ENCODE measurements around the gene ZNF772. TPM values are rescaled to one million over a fixed set of nuclear protein-coding genes. Genes with fewer than 3 reads are reported as not detected.

The ZNF772 gene
- total RNA-seq, 1 experiment from 2014 or later, result 4.7 TPM

GRCh38 chr19:57443121-57443696, 34.2 kb downstream of the ZNF772 start:
- no peaks in the 10 kb centered on the region for H3K27me3 ChIP-seq
- H3K4me3 ChIP-seq, result no peak overlapping the region
- H3K36me3 ChIP-seq, result peaks cover 59% of the 10 kb centered on the region
- H3K9me3 ChIP-seq, result peaks cover 10% of the 10 kb centered on the region
- no peak for DNase-seq

GRCh38 chr19:57441979-57442752, 35.2 kb downstream of the ZNF772 start:
- H3K4me3 ChIP-seq, result no peak overlapping the region
- H3K27me3 ChIP-seq, result no peaks in the 10 kb centered on the region
- no peak for DNase-seq
- H3K36me3 ChIP-seq, result peaks cover 68% of the 10 kb centered on the region
- H3K9me3 ChIP-seq, result peaks cover 10% of the 10 kb centered on the region

- H3K36me3 ChIP-seq, result peaks cover 53% of the 10 kb centered on the region
- H3K4me3 ChIP-seq, result no peak overlapping the region
- peaks cover 4% of the 10 kb centered on the region for H3K9me3 ChIP-seq
- DNase-seq, result no peak
- H3K27me3 ChIP-seq, result no peaks in the 10 kb centered on the region
These were observed 38.4 kb downstream of the ZNF772 start for GRCh38 chr19:57438925-57439324.

- H3K4me3 ChIP-seq, result no peak overlapping the region
- H3K9me3 ChIP-seq, result no peaks in the 10 kb centered on the region; the same call in 1 of the 2 replicates
- peaks cover 43% of the 10 kb centered on the region for H3K36me3 ChIP-seq
- H3K27me3 ChIP-seq, result no peaks in the 10 kb centered on the region
- DNase-seq, result no peak
These were observed 39.4 kb downstream of the ZNF772 start for GRCh38 chr19:57437931-57438330.

- DNase-seq, result no peak
These were observed 40.9 kb downstream of the ZNF772 start for GRCh38 chr19:57436417-57436816.

GRCh38 chr19:57435062-57435978, 42.0 kb downstream of the ZNF772 start, which contains the start of gene ZNF749:
ZNF749 (plus strand) TSS chr19:57435325; CDS start chr19:57435579, 254 bp downstream.
- H3K27me3 ChIP-seq, result no peaks in the 10 kb centered on the region
- H3K36me3 ChIP-seq, result peaks cover 31% of the 10 kb centered on the region
- DNase-seq, result peak; percentile 99
- H3K4me3 ChIP-seq, result peak within 1 kb of the TSS; percentile 93
- H3K9me3 ChIP-seq, result no peaks in the 10 kb centered on the region; the same call in 1 of the 2 replicates

More at GRCh38 chr19:57436417-57436816, 40.9 kb downstream of the ZNF772 start:
- Histone ChIP-seq H3K36me3 (peaks cover 31% of the 10 kb centered on the region), H3K27me3 (no peaks in the 10 kb centered on the region), H3K9me3 (no peaks in the 10 kb centered on the region; the same call in 1 of the 2 replicates), H3K4me3 (peak overlapping the region; percentile 93)

GRCh38 chr19:57434386-57435061, 42.8 kb downstream of the ZNF772 start:
- H3K4me3 ChIP-seq, result peak overlapping the region; percentile 93
- H3K36me3 ChIP-seq, result peaks cover 25% of the 10 kb centered on the region
- no peaks in the 10 kb centered on the region for H3K27me3 ChIP-seq
- no peak for DNase-seq
- H3K9me3 ChIP-seq, result no peaks in the 10 kb centered on the region; the same call in 1 of the 2 replicates

- no peaks in the 10 kb centered on the region for H3K27me3 ChIP-seq
- peaks cover 33% of the 10 kb centered on the region for H3K9me3 ChIP-seq
- H3K4me3 ChIP-seq, result no peak overlapping the region
- peaks cover 50% of the 10 kb centered on the region for H3K36me3 ChIP-seq
- DNase-seq, result no peak
These were observed 56.3 kb downstream of the ZNF772 start for GRCh38 chr19:57421037-57421436.

GRCh38 chr19:57419439-57419838, 57.9 kb downstream of the ZNF772 start:
- Histone ChIP-seq H3K27me3 (no peaks in the 10 kb centered on the region), H3K36me3 (peaks cover 55% of the 10 kb centered on the region), H3K9me3 (peaks cover 33% of the 10 kb centered on the region), H3K4me3 (no peak overlapping the region)
- DNase-seq, result no peak

Other genes starting within 250 kb of the ZNF772 start
- 0.39 and 0.46 TPM in 2 replicates for gene AURKC, start 246.5 kb downstream of the ZNF772 start, total RNA-seq (2014; rRNA removed; shearing (Covaris generic); ENCODE audit: low replicate concordance)
- 7.7 and 12.7 TPM in 2 replicates for gene ZNF805, start 236.9 kb downstream of the ZNF772 start, total RNA-seq (2014; rRNA removed; shearing (Covaris generic); ENCODE audit: low replicate concordance)
- gene ZNF460, start 197.1 kb downstream of the ZNF772 start, total RNA-seq (2014; rRNA removed; shearing (Covaris generic); ENCODE audit: low replicate concordance), result 24.9 and 37.9 TPM in 2 replicates
- 7.6 and 10.0 TPM in 2 replicates for gene ZNF543, start 157.1 kb downstream of the ZNF772 start, total RNA-seq (2014; rRNA removed; shearing (Covaris generic); ENCODE audit: low replicate concordance)
- 10.6 and 11.9 TPM in 2 replicates for gene ZNF304, start 126.3 kb downstream of the ZNF772 start, total RNA-seq (2014; rRNA removed; shearing (Covaris generic); ENCODE audit: low replicate concordance)
- 13.6 and 42.5 TPM in 2 replicates for gene TRAPPC2B, start 114.0 kb downstream of the ZNF772 start, total RNA-seq (2014; rRNA removed; shearing (Covaris generic); ENCODE audit: low replicate concordance)
- 6.5 and 10.6 TPM in 2 replicates for gene ZNF547, start 114.0 kb downstream of the ZNF772 start, total RNA-seq (2014; rRNA removed; shearing (Covaris generic); ENCODE audit: low replicate concordance)
- gene ZNF548, start 87.7 kb downstream of the ZNF772 start, total RNA-seq (2014; rRNA removed; shearing (Covaris generic); ENCODE audit: low replicate concordance), result 7.7 and 17.8 TPM in 2 replicates
- gene ZNF17, start 66.4 kb downstream of the ZNF772 start, total RNA-seq (2014; rRNA removed; shearing (Covaris generic); ENCODE audit: low replicate concordance), result 7.9 and 15.9 TPM in 2 replicates
- gene ZNF749, start 42.2 kb downstream of the ZNF772 start, total RNA-seq (2014; rRNA removed; shearing (Covaris generic); ENCODE audit: low replicate concordance), result 15.6 and 15.9 TPM in 2 replicates
- gene VN1R1, start 20.4 kb downstream of the ZNF772 start, total RNA-seq (2014; rRNA removed; shearing (Covaris generic); ENCODE audit: low replicate concordance), result not detected in 2 replicates
- 8.7 and 26.1 TPM in 2 replicates for gene ZNF419, start 10.2 kb upstream of the ZNF772 start, total RNA-seq (2014; rRNA removed; shearing (Covaris generic); ENCODE audit: low replicate concordance)
- 8.6 and 22.8 TPM in 2 replicates for gene ZNF773, start 22.4 kb upstream of the ZNF772 start, total RNA-seq (2014; rRNA removed; shearing (Covaris generic); ENCODE audit: low replicate concordance)
- gene ZNF549, start 49.8 kb upstream of the ZNF772 start, total RNA-seq (2014; rRNA removed; shearing (Covaris generic); ENCODE audit: low replicate concordance), result 2.2 and 5.0 TPM in 2 replicates
- gene ZNF550, start 82.3 kb upstream of the ZNF772 start, total RNA-seq (2014; rRNA removed; shearing (Covaris generic); ENCODE audit: low replicate concordance), result 4.2 and 5.1 TPM in 2 replicates
- gene ZNF416, start 101.3 kb upstream of the ZNF772 start, total RNA-seq (2014; rRNA removed; shearing (Covaris generic); ENCODE audit: low replicate concordance), result 7.7 and 9.1 TPM in 2 replicates
- gene ZIK1, start 106.6 kb upstream of the ZNF772 start, total RNA-seq (2014; rRNA removed; shearing (Covaris generic); ENCODE audit: low replicate concordance), result not detected in 2 replicates
- gene ZNF530, start 122.3 kb upstream of the ZNF772 start, total RNA-seq (2014; rRNA removed; shearing (Covaris generic); ENCODE audit: low replicate concordance), result 3.4 and 9.4 TPM in 2 replicates
- 5.0 and 14.1 TPM in 2 replicates for gene ZNF134, start 136.7 kb upstream of the ZNF772 start, total RNA-seq (2014; rRNA removed; shearing (Covaris generic); ENCODE audit: low replicate concordance)
- gene ZNF211, start 155.6 kb upstream of the ZNF772 start, total RNA-seq (2014; rRNA removed; shearing (Covaris generic); ENCODE audit: low replicate concordance), result 2.5 and 4.5 TPM in 2 replicates
- not detected in 2 replicates for gene ZSCAN4, start 191.4 kb upstream of the ZNF772 start, total RNA-seq (2014; rRNA removed; shearing (Covaris generic); ENCODE audit: low replicate concordance)
- 4.6 and 41.6 TPM in 2 replicates for gene ZNF551, start 204.4 kb upstream of the ZNF772 start, total RNA-seq (2014; rRNA removed; shearing (Covaris generic); ENCODE audit: low replicate concordance)
- not detected in 2 replicates for gene ZNF154, start 231.6 kb upstream of the ZNF772 start, total RNA-seq (2014; rRNA removed; shearing (Covaris generic); ENCODE audit: low replicate concordance)